ENCODE measurements around the gene HIBADH. TPM values are rescaled to one million over a fixed set of nuclear protein-coding genes. Genes with fewer than 3 reads are reported as not detected.
"Not testable (repeated sequence)": the region's sequence is repeated elsewhere in the genome, so short reads cannot be mapped to it uniquely, and the experiment has no call there.

Gene HIBADH
- total RNA-seq, 1 donor from 2014 or later: 39.1 TPM

GRCh38 chr7:27520815-27521790 lies 141.6 kb downstream of the HIBADH start:
- peaks cover 0 to 4% (median 4%) of the 10 kb centered on the region in 3 donors for H3K4me1 ChIP-seq (ENCODE audit: control insufficient read depth in 3 of 3, insufficient read depth in 3 of 3, low read length in 3 of 3)
- H3K36me3 ChIP-seq (ENCODE audit: control insufficient read depth in 3 of 3, insufficient read depth in 3 of 3, low read length in 3 of 3): peaks cover 6 to 10% (median 7%) of the 10 kb centered on the region in 3 donors
- no peaks in the 10 kb centered on the region for H3K9me3 ChIP-seq (ENCODE audit: control insufficient read depth in 3 of 3, low read length in 3 of 3)
- no peak overlapping the region for H3K27ac ChIP-seq (ENCODE audit: low read depth, low read length)
- H3K9ac ChIP-seq (ENCODE audit: low read depth in 1 of 3, low read length in 3 of 3): no peak overlapping the region
- H3K4me3 ChIP-seq (ENCODE audit: low read length in 3 of 3): no peak overlapping the region
- no peaks in the 10 kb centered on the region for H3K27me3 ChIP-seq (ENCODE audit: control insufficient read depth in 3 of 3, insufficient read depth in 3 of 3, low read length in 3 of 3)

- Histone ChIP-seq H3K9me3 (ENCODE audit: control insufficient read depth in 3 of 3, low read length in 3 of 3) (no peaks in the 10 kb centered on the region), H3K27ac (ENCODE audit: low read depth, low read length) (no peak overlapping the region), H3K4me1 (ENCODE audit: control insufficient read depth in 3 of 3, insufficient read depth in 3 of 3, low read length in 3 of 3) (peaks cover 0 to 4% (median 4%) of the 10 kb centered on the region in 3 donors), H3K9ac (ENCODE audit: low read depth in 1 of 3, low read length in 3 of 3) (no peak overlapping the region), H3K36me3 (ENCODE audit: control insufficient read depth in 3 of 3, insufficient read depth in 3 of 3, low read length in 3 of 3) (peaks cover 0 to 2% (median under 1%) of the 10 kb centered on the region in 3 donors), H3K27me3 (ENCODE audit: control insufficient read depth in 3 of 3, insufficient read depth in 3 of 3, low read length in 3 of 3) (no peaks in the 10 kb centered on the region), H3K4me3 (ENCODE audit: low read length in 3 of 3) (no peak overlapping the region)
Observed at GRCh38 chr7:27519793-27520469, 142.8 kb downstream of the HIBADH start.

- Histone ChIP-seq H3K27ac (ENCODE audit: low read depth, low read length) (no peak overlapping the region), H3K36me3 (ENCODE audit: control insufficient read depth in 3 of 3, insufficient read depth in 3 of 3, low read length in 3 of 3) (no peaks in the 10 kb centered on the region), H3K9ac (ENCODE audit: low read depth in 1 of 3, low read length in 3 of 3) (no peak overlapping the region)
Observed at GRCh38 chr7:27518561-27519350, 143.9 kb downstream of the HIBADH start.

GRCh38 chr7:27516421-27516820 lies 146.3 kb downstream of the HIBADH start:
- H3K27ac ChIP-seq (ENCODE audit: low read depth, low read length): no peak overlapping the region
- H3K9ac ChIP-seq (ENCODE audit: low read depth in 1 of 3, low read length in 3 of 3): no peak overlapping the region
- no peaks in the 10 kb centered on the region for H3K36me3 ChIP-seq (ENCODE audit: control insufficient read depth in 3 of 3, insufficient read depth in 3 of 3, low read length in 3 of 3)
- H3K9me3 ChIP-seq (ENCODE audit: control insufficient read depth in 3 of 3, low read length in 3 of 3): no peaks in the 10 kb centered on the region
- H3K4me3 ChIP-seq (ENCODE audit: low read length in 3 of 3): no peak overlapping the region
- H3K27me3 ChIP-seq (ENCODE audit: control insufficient read depth in 3 of 3, insufficient read depth in 3 of 3, low read length in 3 of 3): no peaks in the 10 kb centered on the region
- peaks cover 0 to 4% (median 4%) of the 10 kb centered on the region in 3 donors for H3K4me1 ChIP-seq (ENCODE audit: control insufficient read depth in 3 of 3, insufficient read depth in 3 of 3, low read length in 3 of 3)

More at GRCh38 chr7:27518561-27519350, 143.9 kb downstream of the HIBADH start:
- H3K4me1 ChIP-seq (ENCODE audit: control insufficient read depth in 3 of 3, insufficient read depth in 3 of 3, low read length in 3 of 3): peaks cover 0 to 4% (median 4%) of the 10 kb centered on the region in 3 donors
- H3K27me3 ChIP-seq (ENCODE audit: control insufficient read depth in 3 of 3, insufficient read depth in 3 of 3, low read length in 3 of 3): no peaks in the 10 kb centered on the region
- no peak overlapping the region for H3K4me3 ChIP-seq (ENCODE audit: low read length in 3 of 3)
- no peaks in the 10 kb centered on the region for H3K9me3 ChIP-seq (ENCODE audit: control insufficient read depth in 3 of 3, low read length in 3 of 3)

- no peak overlapping the region for H3K9ac ChIP-seq (ENCODE audit: low read depth in 1 of 3, low read length in 3 of 3)
- no peaks in the 10 kb centered on the region for H3K9me3 ChIP-seq (ENCODE audit: control insufficient read depth in 3 of 3, low read length in 3 of 3)
Observed at GRCh38 chr7:27515933-27516332, 146.8 kb downstream of the HIBADH start.

GRCh38 chr7:27514861-27515260 lies 147.8 kb downstream of the HIBADH start:
- peaks cover 0 to 3% (median under 1%) of the 10 kb centered on the region in 3 donors for H3K4me1 ChIP-seq (ENCODE audit: control insufficient read depth in 3 of 3, insufficient read depth in 3 of 3, low read length in 3 of 3)
- H3K27me3 ChIP-seq (ENCODE audit: control insufficient read depth in 3 of 3, insufficient read depth in 3 of 3, low read length in 3 of 3): no peaks in the 10 kb centered on the region
- no peak overlapping the region for H3K27ac ChIP-seq (ENCODE audit: low read depth, low read length)
- no peak overlapping the region for H3K4me3 ChIP-seq (ENCODE audit: low read length in 3 of 3)
- no peaks in the 10 kb centered on the region for H3K36me3 ChIP-seq (ENCODE audit: control insufficient read depth in 3 of 3, insufficient read depth in 3 of 3, low read length in 3 of 3)
- no peak overlapping the region for H3K9ac ChIP-seq (ENCODE audit: low read depth in 1 of 3, low read length in 3 of 3)
- no peaks in the 10 kb centered on the region for H3K9me3 ChIP-seq (ENCODE audit: control insufficient read depth in 3 of 3, low read length in 3 of 3)

More at GRCh38 chr7:27515933-27516332, 146.8 kb downstream of the HIBADH start:
- Histone ChIP-seq H3K27ac (ENCODE audit: low read depth, low read length) (no peak overlapping the region), H3K36me3 (ENCODE audit: control insufficient read depth in 3 of 3, insufficient read depth in 3 of 3, low read length in 3 of 3) (no peaks in the 10 kb centered on the region), H3K4me1 (ENCODE audit: control insufficient read depth in 3 of 3, insufficient read depth in 3 of 3, low read length in 3 of 3) (peaks cover 0 to 4% (median 4%) of the 10 kb centered on the region in 3 donors), H3K27me3 (ENCODE audit: control insufficient read depth in 3 of 3, insufficient read depth in 3 of 3, low read length in 3 of 3) (no peaks in the 10 kb centered on the region), H3K4me3 (ENCODE audit: low read length in 3 of 3) (no peak overlapping the region)

GRCh38 chr7:27513885-27514284 lies 148.8 kb downstream of the HIBADH start:
- H3K36me3 ChIP-seq (ENCODE audit: control insufficient read depth in 3 of 3, insufficient read depth in 3 of 3, low read length in 3 of 3): no peaks in the 10 kb centered on the region
- H3K4me1 ChIP-seq (ENCODE audit: control insufficient read depth in 3 of 3, insufficient read depth in 3 of 3, low read length in 3 of 3): no peaks in the 10 kb centered on the region
- H3K9ac ChIP-seq (ENCODE audit: low read depth in 1 of 3, low read length in 3 of 3): no peak overlapping the region

GRCh38 chr7:27511370-27511769 lies 151.3 kb downstream of the HIBADH start:
- H3K4me3 ChIP-seq (ENCODE audit: low read length in 3 of 3); H3K9me3 ChIP-seq (ENCODE audit: control insufficient read depth in 3 of 3, low read length in 3 of 3); H3K27ac ChIP-seq (ENCODE audit: low read depth, low read length); H3K27me3 ChIP-seq (ENCODE audit: control insufficient read depth in 3 of 3, insufficient read depth in 3 of 3, low read length in 3 of 3); H3K4me1 ChIP-seq (ENCODE audit: control insufficient read depth in 3 of 3, insufficient read depth in 3 of 3, low read length in 3 of 3); H3K36me3 ChIP-seq (ENCODE audit: control insufficient read depth in 3 of 3, insufficient read depth in 3 of 3, low read length in 3 of 3); H3K9ac ChIP-seq (ENCODE audit: low read depth in 1 of 3, low read length in 3 of 3): not testable (repeated sequence)

More at GRCh38 chr7:27513885-27514284, 148.8 kb downstream of the HIBADH start:
- Histone ChIP-seq H3K9me3 (ENCODE audit: control insufficient read depth in 3 of 3, low read length in 3 of 3) (no peaks in the 10 kb centered on the region), H3K27ac (ENCODE audit: low read depth, low read length) (no peak overlapping the region), H3K4me3 (ENCODE audit: low read length in 3 of 3) (no peak overlapping the region), H3K27me3 (ENCODE audit: control insufficient read depth in 3 of 3, insufficient read depth in 3 of 3, low read length in 3 of 3) (no peaks in the 10 kb centered on the region)

- no peak overlapping the region for H3K4me3 ChIP-seq (ENCODE audit: low read length in 3 of 3)
- no peak overlapping the region for H3K27ac ChIP-seq (ENCODE audit: low read depth, low read length)
- no peaks in the 10 kb centered on the region for H3K27me3 ChIP-seq (ENCODE audit: control insufficient read depth in 3 of 3, insufficient read depth in 3 of 3, low read length in 3 of 3)
- no peak overlapping the region for H3K9ac ChIP-seq (ENCODE audit: low read depth in 1 of 3, low read length in 3 of 3)
- no peaks in the 10 kb centered on the region for H3K4me1 ChIP-seq (ENCODE audit: control insufficient read depth in 3 of 3, insufficient read depth in 3 of 3, low read length in 3 of 3)
- H3K9me3 ChIP-seq (ENCODE audit: control insufficient read depth in 3 of 3, low read length in 3 of 3): no peaks in the 10 kb centered on the region
- no peaks in the 10 kb centered on the region for H3K36me3 ChIP-seq (ENCODE audit: control insufficient read depth in 3 of 3, insufficient read depth in 3 of 3, low read length in 3 of 3)
Observed at GRCh38 chr7:27510541-27510940, 152.1 kb downstream of the HIBADH start.

Measured in skeletal muscle tissue (tissue), 4 donors.